IMR-90 (cell line): ENCODE measurements around the gene ZFAND5. TPM values are rescaled to one million over a fixed set of nuclear protein-coding genes. Genes with fewer than 3 reads are reported as not detected.

Source experiments
- ATAC-seq: fragments of 200-7000 bp; cut with Tn5 transposase; 2 replicates; pipeline ENCODE4 v1.9.1; 2020; ENCODE audit warnings: low read depth, mild to moderate bottlenecking, moderate library complexity
- BruUV-seq: library from RNA; stranded (reverse); fragments of 400-500 nt; replicated peaks from 2 replicates; lab custom pipeline; 2021; lab: Mats Ljungman, UMichigan
- CTCF ChIA-PET: fragments of 300-600 bp; formaldehyde crosslinking; extraction: SDS; loops from one replicate; lab custom pipeline; 2021; ENCODE audit warnings: antibody characterized with exemption; lab: Yijun Ruan, JAX
- POLR2A ChIA-PET: fragments of 300-600 bp; sonication (Branson Sonifier 250); formaldehyde crosslinking; loops from one replicate; lab custom pipeline; 2022; ENCODE audit warnings: antibody characterized with exemption; ENCODE audit not compliant: unreplicated experiment; lab: Charles Lee
- DNase-seq: peaks from one replicate; pipeline ENCODE4 v3.0.0; 2013
- H2AFZ ChIP-seq: replicated peaks from 2 replicates; pipeline ENCODE3; 2013; ENCODE audit warnings: low read length, mild to moderate bottlenecking; ENCODE audit not compliant: poor library complexity
- H2AK5ac ChIP-seq: 2 replicates; pipeline ENCODE4 v1.6.1; 2013; ENCODE audit warnings: low read depth, low read length, inconsistent platforms
- H2AK9ac ChIP-seq: replicated peaks from 2 replicates; pipeline ENCODE3; 2013; ENCODE audit warnings: mild to moderate bottlenecking, low read depth, low read length, moderate library complexity; ENCODE audit not compliant: poor library complexity
- H2BK120ac ChIP-seq: 2 replicates; pipeline ENCODE4 v1.6.1; 2013; ENCODE audit warnings: low read depth, low read length, inconsistent platforms
- H2BK15ac ChIP-seq: 3 replicates; pipeline ENCODE4 v1.6.1; 2013; ENCODE audit warnings: low read depth, low read length, inconsistent platforms
- H2BK20ac ChIP-seq: 2 replicates; pipeline ENCODE4 v1.6.1; 2013; ENCODE audit warnings: low read depth, mild to moderate bottlenecking, inconsistent platforms, low read length, moderate library complexity
- H2BK5ac ChIP-seq: 2 replicates; pipeline ENCODE4 v1.6.1; 2013; ENCODE audit warnings: mild to moderate bottlenecking, low read depth, low read length, inconsistent platforms; ENCODE audit not compliant: poor library complexity, severe bottlenecking
- H3K14ac ChIP-seq: replicated peaks from 2 replicates; pipeline ENCODE4 v1.6.1; 2013; ENCODE audit warnings: low read depth, low read length, inconsistent platforms
- H3K18ac ChIP-seq: 2 replicates; pipeline ENCODE4 v1.6.1; 2013; ENCODE audit warnings: low read depth, low read length, control low read depth
- H3K23ac ChIP-seq: 2 replicates; pipeline ENCODE4 v1.6.1; 2013; ENCODE audit warnings: low read depth, low read length, inconsistent platforms
- H3K27ac ChIP-seq: 2 replicates; pipeline ENCODE4 v1.5.1; 2013; ENCODE audit warnings: mild to moderate bottlenecking, control low read depth, low read length; ENCODE audit not compliant: insufficient read depth
- H3K27me3 ChIP-seq: 2 replicates; pipeline ENCODE4 v1.6.1; 2013; ENCODE audit warnings: low read length; ENCODE audit not compliant: control insufficient read depth, insufficient read depth
- H3K36me3 ChIP-seq: 2 replicates; pipeline ENCODE4 v1.6.1; 2013; ENCODE audit warnings: low read length, mixed read lengths; ENCODE audit not compliant: control insufficient read depth, insufficient read depth
- H3K4ac ChIP-seq: 2 replicates; pipeline ENCODE4 v1.6.1; 2013; ENCODE audit warnings: low read depth, low read length, inconsistent platforms
- H3K4me1 ChIP-seq: 2 replicates; pipeline ENCODE4 v1.6.1; 2013; ENCODE audit warnings: low read length, mixed read lengths; ENCODE audit not compliant: control insufficient read depth, insufficient read depth
- H3K4me2 ChIP-seq: 2 replicates; pipeline ENCODE4 v1.6.1; 2013; ENCODE audit warnings: low read depth, mild to moderate bottlenecking, control low read depth, low read length, moderate library complexity
- H3K4me3 ChIP-seq: 2 replicates; pipeline ENCODE4 v1.5.1; 2013; ENCODE audit warnings: low read depth, mild to moderate bottlenecking, control low read depth, low read length, moderate library complexity; ENCODE audit not compliant: insufficient read depth
- H3K56ac ChIP-seq: 2 replicates; pipeline ENCODE4 v1.6.1; 2013; ENCODE audit warnings: low read length, inconsistent platforms; ENCODE audit not compliant: insufficient read depth; ENCODE audit errors: extremely low read depth
- H3K79me1 ChIP-seq, 2 experiments: 2 replicates each; pipeline ENCODE4 v1.6.1; 2013; ENCODE audit warnings: low read length in 2 of 2, inconsistent platforms in 1 of 2, low read depth in 1 of 2
- H3K9ac ChIP-seq: 2 replicates; pipeline ENCODE4 v1.6.1; 2013; ENCODE audit warnings: low read depth, low read length, control low read depth
- H3K9me1 ChIP-seq: 2 replicates; pipeline ENCODE4 v1.6.1; 2013; ENCODE audit warnings: low read length, inconsistent platforms; ENCODE audit not compliant: insufficient read depth
- H3K9me3 ChIP-seq: 2 replicates; pipeline ENCODE4 v1.6.1; 2013; ENCODE audit warnings: low read length; ENCODE audit not compliant: control insufficient read depth, insufficient read depth
- H4K20me1 ChIP-seq: 2 replicates; pipeline ENCODE4 v1.6.1; 2013; ENCODE audit warnings: low read length, inconsistent platforms; ENCODE audit not compliant: insufficient read depth
- H4K5ac ChIP-seq: 2 replicates; pipeline ENCODE4 v1.6.1; 2013; ENCODE audit warnings: mild to moderate bottlenecking, low read depth, low read length, control low read depth
- H4K8ac ChIP-seq, 2 experiments: 2 replicates each; pipeline ENCODE4 v1.6.1; 2013; ENCODE audit warnings: low read depth in 2 of 2, low read length in 2 of 2, control low read depth in 1 of 2, inconsistent platforms in 1 of 2
- H4K91ac ChIP-seq: 2 replicates; pipeline ENCODE4 v1.6.1; 2013; ENCODE audit warnings: low read depth, low read length, inconsistent platforms; ENCODE audit not compliant: insufficient read depth
- CHD1 ChIP-seq: IDR thresholded peaks from 2 replicates; pipeline ENCODE4 v1.6.1; 2012; ENCODE audit warnings: low read depth, low read length, improper control_type of control experiment
- ELK1 ChIP-seq: fragments of 150-350 bp; IDR thresholded peaks from 2 replicates; pipeline ENCODE4 v1.6.1; 2016; ENCODE audit warnings: low read depth, mild to moderate bottlenecking, low read length, moderate library complexity, borderline replicate concordance
- MAFK ChIP-seq: IDR thresholded peaks from 2 replicates; pipeline ENCODE4 v1.6.1; 2012; ENCODE audit warnings: low read depth, low read length, improper control_type of control experiment
- RAD21 ChIP-seq: IDR thresholded peaks from 2 replicates; pipeline ENCODE4 v1.6.1; 2012; ENCODE audit warnings: low read length, improper control_type of control experiment
- RCOR1 ChIP-seq: IDR thresholded peaks from 2 replicates; pipeline ENCODE4 v1.6.1; 2012; ENCODE audit warnings: mild to moderate bottlenecking, low read length, improper control_type of control experiment; ENCODE audit not compliant: insufficient replicate concordance
- USF2 ChIP-seq: fragments of 150-350 bp; IDR thresholded peaks from 2 replicates; pipeline ENCODE4 v1.6.1; 2017; ENCODE audit warnings: mild to moderate bottlenecking, antibody characterized with exemption, low read length, low read depth
- WGBS, 2 experiments: methylation state at CpG; one replicate each; pipeline versions ENCODE4 v1.1.5 to v1.1.7; 2013; ENCODE audit warnings: missing lambda C conversion rate in 2 of 2; ENCODE audit not compliant: insufficient read length in 1 of 2; ENCODE audit errors: extremely low coverage in 2 of 2; 5-methylcytosine and 5-hydroxymethylcytosine counted together
- dilution Hi-C: fragments of 300-500 bp; cut with HindIII; formaldehyde crosslinking; loops from one replicate; pipeline ENCODE4 v1.14.3; 2018; ENCODE audit warnings: low sequenced_read_pairs; ENCODE audit not compliant: unreplicated experiment
- in situ Hi-C: fragments of 300-500 bp; cut with MboI; formaldehyde crosslinking; loops from 3 replicates; pipeline ENCODE4 v1.14.3; 2019; ENCODE audit warnings: low sequenced_read_pairs, inconsistent platforms, mixed read lengths
- intact Hi-C: fragments of 100-400 bp; cut with micrococcal nuclease; formaldehyde crosslinking; loops from 2 replicates; pipeline ENCODE4 v1.10.0; 2022
- polyA plus RNA-seq, 3 experiments: library from polyadenylated mRNA; depleted of rRNA; stranded (reverse); fragments of >200 nt; gene quantifications; 2 replicates each; pipeline ENCODE4 v1.2.3, GENCODE V29; 2012; ENCODE audit warnings: low replicate concordance in 1 of 3
- total RNA-seq: library from RNA; depleted of rRNA; stranded (reverse); fragments of >200 nt; gene quantifications from 2 replicates; pipeline ENCODE4 v1.2.3, GENCODE V29; 2012
- TF ChIP-seq, protein P1 (sequence below): conservative IDR thresholded peaks from 2 replicates; pipeline ENCODE4 v1.5.1; 2012; ENCODE audit warnings: mild to moderate bottlenecking, low read depth, low read length, improper control_type of control experiment

Gene ZFAND5
- total and polyA plus RNA-seq, 2 of the 4 experiments (the other 2 are of a cell fraction) = 35.8 to 85.2 TPM

DNA sequence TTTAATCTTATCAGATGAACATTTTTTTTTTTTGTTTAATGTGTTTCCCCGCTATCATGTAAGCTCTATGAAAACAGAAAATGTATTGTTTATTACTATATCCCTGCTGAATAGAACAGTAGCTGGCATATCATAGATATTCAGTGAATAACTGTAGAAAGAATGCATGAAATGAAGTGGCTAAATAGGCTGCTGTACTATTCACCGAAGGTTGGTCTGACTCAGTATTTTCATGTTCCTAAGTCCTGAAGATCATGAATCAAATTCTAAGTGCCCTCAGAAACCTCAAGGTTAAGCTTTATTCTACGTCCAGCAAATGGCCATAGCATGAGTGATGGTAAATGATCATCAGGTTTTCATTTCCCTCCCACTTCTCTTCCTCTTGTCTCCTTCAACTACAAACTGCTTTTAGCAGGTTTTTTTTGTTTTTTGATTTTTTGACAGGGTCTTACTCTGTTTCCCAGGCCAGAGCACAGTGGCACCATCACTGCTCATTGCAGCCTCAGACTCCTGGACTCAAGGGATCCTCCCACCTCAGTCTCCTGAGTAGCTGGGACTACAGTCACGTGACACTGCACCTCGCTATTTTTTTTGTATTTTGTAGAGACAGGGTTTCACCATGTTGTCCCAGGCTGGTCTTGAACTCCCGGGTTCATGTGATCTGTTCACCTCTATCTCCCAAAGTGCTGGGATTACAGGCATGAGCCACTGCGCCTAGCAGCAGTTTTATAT lies 19.1 kb upstream of the ZFAND5 start:
- Histone ChIP-seq H2AK5ac (peak overlapping the region; percentile 73; the same call in 1 of the 2 replicates), H3K27me3 (no peaks in the 10 kb centered on the region), H2BK15ac (peak overlapping the region; percentile 28; the same call in 2 of the 3 replicates), H4K5ac (peak overlapping the region; percentile 52; the same call in 1 of the 2 replicates), H3K18ac (peak overlapping the region; percentile 72), H3K9me1 (peaks cover 5% of the 10 kb centered on the region), H3K9me3 (no peaks in the 10 kb centered on the region), H3K4me2 (peak overlapping the region; percentile 23; the same call in 1 of the 2 replicates), H3K9ac (no peak overlapping the region), H3K4ac (peak overlapping the region; percentile 74), H3K4me3 (no peak overlapping the region), H2BK120ac (peak overlapping the region; percentile 92), H3K4me1 (peaks cover 17% of the 10 kb centered on the region), H3K56ac (peak overlapping the region; percentile 23; the same call in 1 of the 2 replicates), H3K23ac (peak overlapping the region; percentile 68; the same call in 1 of the 2 replicates), H3K14ac (0 out of 2 replicates have a peak overlapping the region, but pooled peaks have one; percentile 50), H3K36me3 (no peaks in the 10 kb centered on the region), H2AK9ac (no peak overlapping the region), H2BK5ac (peak overlapping the region; percentile 85), H4K91ac (peak overlapping the region; percentile 62), H4K20me1 (no peaks in the 10 kb centered on the region), H2AFZ (no peak overlapping the region), H3K79me1 (no peaks in the 10 kb centered on the region), H2BK20ac (peak overlapping the region; percentile 72), H3K27ac (peak overlapping the region; percentile 40), H4K8ac (no peak overlapping the region; a peak in 1 of 4 replicates)
- peak; percentile 16 for TF ChIP-seq RAD21
- TF ChIP-seq RCOR1 = no peak
- peak; percentile 27; the same call in 1 of the 2 replicates for TF ChIP-seq USF2
- TF ChIP-seq MAFK = peak; percentile 63
- no peak for TF ChIP-seq ELK1
- TF ChIP-seq, protein P1, sequence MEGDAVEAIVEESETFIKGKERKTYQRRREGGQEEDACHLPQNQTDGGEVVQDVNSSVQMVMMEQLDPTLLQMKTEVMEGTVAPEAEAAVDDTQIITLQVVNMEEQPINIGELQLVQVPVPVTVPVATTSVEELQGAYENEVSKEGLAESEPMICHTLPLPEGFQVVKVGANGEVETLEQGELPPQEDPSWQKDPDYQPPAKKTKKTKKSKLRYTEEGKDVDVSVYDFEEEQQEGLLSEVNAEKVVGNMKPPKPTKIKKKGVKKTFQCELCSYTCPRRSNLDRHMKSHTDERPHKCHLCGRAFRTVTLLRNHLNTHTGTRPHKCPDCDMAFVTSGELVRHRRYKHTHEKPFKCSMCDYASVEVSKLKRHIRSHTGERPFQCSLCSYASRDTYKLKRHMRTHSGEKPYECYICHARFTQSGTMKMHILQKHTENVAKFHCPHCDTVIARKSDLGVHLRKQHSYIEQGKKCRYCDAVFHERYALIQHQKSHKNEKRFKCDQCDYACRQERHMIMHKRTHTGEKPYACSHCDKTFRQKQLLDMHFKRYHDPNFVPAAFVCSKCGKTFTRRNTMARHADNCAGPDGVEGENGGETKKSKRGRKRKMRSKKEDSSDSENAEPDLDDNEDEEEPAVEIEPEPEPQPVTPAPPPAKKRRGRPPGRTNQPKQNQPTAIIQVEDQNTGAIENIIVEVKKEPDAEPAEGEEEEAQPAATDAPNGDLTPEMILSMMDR = no peak
- TF ChIP-seq CHD1 = no peak
- in situ Hi-C loops = no loop called here
- 70% methylated on average over 2 of the region's 7 CpGs; no CpG with 5 or more reads in 1 of the 2 experiments for WGBS, 2 experiments
- ATAC-seq (peak; percentile 89), DNase-seq (peak; percentile 94)
- CTCF ChIA-PET = interaction anchor here (0.7 to 1.3 kb wide), 4 partner anchors 10 to 197 kb away, joined by 3 to 4 read pairs (median 3); no protein-coding TSS in a partner anchor
- intact Hi-C loops = loop anchor here (2.0 to 5.0 kb wide), 2 partner anchors 45 to 88 kb away; no protein-coding TSS in a partner anchor
- BruUV-seq = no TSS peak
- dilution Hi-C loops = no loop called here
- POLR2A ChIA-PET = interaction anchor here (0.7 to 1.2 kb wide), 3 partner anchors 19 to 207 kb away, joined by 3 to 6 read pairs (median 5); partner anchors contain the start of gene ZFAND5
